Adrenal gland (tissue), 12 donors: ENCODE measurements around the gene SLC9A3. TPM values are rescaled to one million over a fixed set of nuclear protein-coding genes. Genes with fewer than 3 reads are reported as not detected.

Experiments
- DNase-seq, 7 donors: peaks; one replicate each; pipeline ENCODE4 v3.0.0-alpha.2; 2019 to 2020
- H3K27ac ChIP-seq, 5 donors: fragments of 200-600 bp; sonication (generic) in 4 of 5; 1 replicate in 3 of 5; 2 replicates in 2 of 5; pipeline versions ENCODE4 v1.5.1 to v1.8.0; 2016 to 2020; ENCODE audit warnings: mild to moderate bottlenecking in 1 of 5
- H3K27me3 ChIP-seq: fragments of 200-600 bp; 2 replicates; pipeline ENCODE4 v1.8.0; 2021
- H3K36me3 ChIP-seq, 2 donors: fragments of 200-600 bp; replicated peaks in 1 of 2; 1 replicate in 1 of 2; 2 replicates in 1 of 2; pipeline versions ENCODE4 v1.5.1 to v1.8.0; 2018 to 2022
- H3K4me1 ChIP-seq, 2 donors: fragments of 200-600 bp; replicated peaks in 1 of 2; 1 replicate in 1 of 2; 2 replicates in 1 of 2; pipeline versions ENCODE4 v1.5.1 to v1.8.0; 2018 to 2021
- H3K4me3 ChIP-seq, 4 donors: fragments of 200-600 bp; sonication (generic) in 3 of 4; one replicate each; pipeline ENCODE4 v1.5.1; 2016 to 2018
- H3K9me3 ChIP-seq, 3 donors: fragments of 200-600 bp; sonication (generic) in 1 of 3; replicated peaks in 1 of 3; 1 replicate in 2 of 3; 2 replicates in 1 of 3; pipeline versions ENCODE4 v1.5.1 to v1.8.0; 2016 to 2021
- POLR2A ChIP-seq, 2 donors: fragments of 450-650 bp; IDR thresholded peaks; one replicate each; pipeline ENCODE4 v1.6.1; 2017; ENCODE audit warnings: antibody characterized with exemption in 2 of 2, mild to moderate bottlenecking in 2 of 2, moderate library complexity in 1 of 2
- WGBS, 4 donors: extraction: QIAGEN DNeasy Blood & Tissue Kit in 2 of 4; methylation state at CpG; one replicate each; pipeline versions ENCODE4 v1.1.5 to v1.1.7; 2013 to 2017; 5-methylcytosine and 5-hydroxymethylcytosine counted together
- intact Hi-C, 2 donors: fragments of 100-400 bp; cut with DNase I; formaldehyde crosslinking; loops; one replicate each; pipeline versions ENCODE4 v1.14.1 to v1.15.0; 2022 to 2023
- polyA plus RNA-seq, 3 donors: library from polyadenylated mRNA; stranded (reverse); fragments of 200-250 nt in 2 of 3; fragments of 350-450 nt in 1 of 3; fragmentation: Illumina TruSeq in 1 of 3; extraction: RNeasy Lipid Tissue Mini Kit (QIAGEN cat#74804) in 1 of 3; gene quantifications; one replicate each; pipeline ENCODE4 v1.2.3, GENCODE V29; 2013 to 2014
- total RNA-seq, 9 donors: library from RNA; depleted of rRNA in 4 of 9; stranded (reverse); fragments of >200 nt in 4 of 9; fragments of 120-200 nt in 1 of 9; fragmentation: NEBNext Ultra II Directional in 1 of 9; extraction: Animal tissue kit (Norgen Biotek cat#: 25700) in 1 of 9; gene quantifications; one replicate each; pipeline versions ENCODE4 v1.1.0 to v1.2.4, GENCODE V29; 2013 to 2023
- TF ChIP-seq, protein P1 (sequence below), 6 experiments: fragments of 450-650 bp in 4 of 6; fragments of 200-600 bp in 2 of 6; sonication (generic) in 1 of 6; IDR thresholded peaks; 1 replicate in 5 of 6; 2 replicates in 1 of 6; pipeline versions ENCODE4 v1.5.1 to v1.8.0; 2016 to 2021; ENCODE audit warnings: antibody characterized with exemption in 6 of 6, mild to moderate bottlenecking in 2 of 6, moderate library complexity in 1 of 6
- donor health status: healthy with polysubstance abuse.
- donor health status: Bipolar disorder and iron deficiency.
- donor health status: DM: yes; HTN: yes; CAD: no.
- donor health status: DM: no; HTN: no; CAD: no.
- donor health status: DM: no; HTN: no; CAD: no.
- donor health status: DM: yes; HTN: yes; CAD: no.

SLC9A3 gene
- total and polyA plus RNA-seq, 12 donors = 0.83 to 5.5 (median 1.7) TPM

- no peaks in the 10 kb centered on the region for H3K9me3 ChIP-seq
- no peaks in the 10 kb centered on the region for H3K27me3 ChIP-seq
- DNase-seq = peak in 1 of 7 donors; percentile 3
- intact Hi-C loops = no loop called here
- H3K27ac ChIP-seq = no peak overlapping the region
- H3K4me3 ChIP-seq = no peak overlapping the region
- no peak for TF ChIP-seq POLR2A (IDR thresholded peaks at IDR 0.05)
- TF ChIP-seq, protein P1, sequence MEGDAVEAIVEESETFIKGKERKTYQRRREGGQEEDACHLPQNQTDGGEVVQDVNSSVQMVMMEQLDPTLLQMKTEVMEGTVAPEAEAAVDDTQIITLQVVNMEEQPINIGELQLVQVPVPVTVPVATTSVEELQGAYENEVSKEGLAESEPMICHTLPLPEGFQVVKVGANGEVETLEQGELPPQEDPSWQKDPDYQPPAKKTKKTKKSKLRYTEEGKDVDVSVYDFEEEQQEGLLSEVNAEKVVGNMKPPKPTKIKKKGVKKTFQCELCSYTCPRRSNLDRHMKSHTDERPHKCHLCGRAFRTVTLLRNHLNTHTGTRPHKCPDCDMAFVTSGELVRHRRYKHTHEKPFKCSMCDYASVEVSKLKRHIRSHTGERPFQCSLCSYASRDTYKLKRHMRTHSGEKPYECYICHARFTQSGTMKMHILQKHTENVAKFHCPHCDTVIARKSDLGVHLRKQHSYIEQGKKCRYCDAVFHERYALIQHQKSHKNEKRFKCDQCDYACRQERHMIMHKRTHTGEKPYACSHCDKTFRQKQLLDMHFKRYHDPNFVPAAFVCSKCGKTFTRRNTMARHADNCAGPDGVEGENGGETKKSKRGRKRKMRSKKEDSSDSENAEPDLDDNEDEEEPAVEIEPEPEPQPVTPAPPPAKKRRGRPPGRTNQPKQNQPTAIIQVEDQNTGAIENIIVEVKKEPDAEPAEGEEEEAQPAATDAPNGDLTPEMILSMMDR (IDR thresholded peaks at IDR 0.05) = no peak
- peaks cover 0 to 37% of the 10 kb centered on the region in 2 donors for H3K36me3 ChIP-seq
- peaks cover 10 to 23% of the 10 kb centered on the region in 2 donors for H3K4me1 ChIP-seq
- WGBS, 4 donors = 75 to 98% (median 95%) methylated on average over 4 to 5 of the region's 6 CpGs
These were observed 55.8 kb downstream of the SLC9A3 start for GRCh38 chr5:468401-468800.

- peaks cover 0 to 51% of the 10 kb centered on the region in 2 donors for H3K36me3 ChIP-seq
- no peaks in the 10 kb centered on the region for H3K27me3 ChIP-seq
- 90 to 94% (median 92%) methylated on average over 17 to 30 of the region's 30 CpGs for WGBS, 4 donors
- H3K27ac ChIP-seq = no peak overlapping the region
- peaks cover under 1 to 15% of the 10 kb centered on the region in 2 donors for H3K4me1 ChIP-seq
- peak in 1 of 7 donors; percentile 6 for DNase-seq
- H3K9me3 ChIP-seq = no peaks in the 10 kb centered on the region
- intact Hi-C loops = no loop called here
- TF ChIP-seq, protein P1 (IDR thresholded peaks at IDR 0.05) = no peak
- no peak for TF ChIP-seq POLR2A (IDR thresholded peaks at IDR 0.05)
- no peak overlapping the region for H3K4me3 ChIP-seq
These were observed 57.5 kb downstream of the SLC9A3 start for GRCh38 chr5:466661-467310.

- TF ChIP-seq, protein P1 (IDR thresholded peaks at IDR 0.05) = no peak
- no peak for TF ChIP-seq POLR2A (IDR thresholded peaks at IDR 0.05)
- no peaks in the 10 kb centered on the region for H3K9me3 ChIP-seq
- DNase-seq = peak in 1 of 7 donors; percentile 4
- H3K36me3 ChIP-seq = peaks cover 0 to 52% of the 10 kb centered on the region in 2 donors
- no peak overlapping the region for H3K27ac ChIP-seq
- H3K4me1 ChIP-seq = peaks cover 0 to 6% of the 10 kb centered on the region in 2 donors
- intact Hi-C loops = no loop called here
- H3K4me3 ChIP-seq = no peak overlapping the region
- no peaks in the 10 kb centered on the region for H3K27me3 ChIP-seq
- 88 to 96% (median 90%) methylated on average over 16 to 29 of the region's 29 CpGs for WGBS, 4 donors
These were observed 58.5 kb downstream of the SLC9A3 start for GRCh38 chr5:465591-466403.

DNA sequence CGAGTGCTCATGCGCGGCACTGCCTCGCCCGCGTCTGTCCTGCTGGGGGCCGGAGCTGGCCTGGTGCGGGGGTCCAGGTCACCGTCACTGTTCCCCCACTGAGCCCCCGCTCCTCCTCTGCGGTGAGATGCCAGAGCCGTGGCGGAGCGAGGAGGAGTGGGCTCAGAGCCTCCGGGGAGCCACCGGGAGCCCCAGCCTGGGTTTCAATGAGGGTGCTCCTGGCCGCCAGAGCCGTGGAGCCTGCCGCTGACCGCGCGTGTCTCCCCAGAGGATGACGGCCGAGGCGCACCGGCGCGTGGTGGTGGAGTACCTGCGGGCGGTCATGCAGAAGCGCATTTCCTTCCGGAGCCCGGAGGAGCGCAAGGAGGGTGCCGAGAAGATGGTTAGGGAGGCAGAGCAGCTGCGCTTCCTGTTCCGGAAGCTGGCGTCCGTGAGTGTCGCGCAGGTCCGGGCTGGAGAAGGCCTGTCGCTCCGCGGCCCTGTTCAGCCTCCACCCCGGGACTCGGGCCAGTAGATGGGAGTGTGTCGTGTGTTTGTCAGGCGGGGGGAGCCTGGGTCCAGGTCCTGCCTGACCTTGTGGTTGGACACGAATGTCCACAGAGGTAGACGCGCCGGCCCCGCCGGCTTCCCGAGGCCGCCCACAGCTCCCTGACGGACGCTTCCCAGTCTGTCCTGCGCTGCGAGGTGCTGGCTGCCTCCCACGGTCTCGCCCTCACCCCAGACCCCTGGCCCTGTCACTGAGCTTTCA, 59.2 kb downstream of the SLC9A3 start:
- intact Hi-C loops = no loop called here
- no peaks in the 10 kb centered on the region for H3K27me3 ChIP-seq
- H3K4me1 ChIP-seq = no peaks in the 10 kb centered on the region
- H3K36me3 ChIP-seq = peaks cover 0 to 60% of the 10 kb centered on the region in 2 donors
- H3K27ac ChIP-seq = no peak overlapping the region
- H3K4me3 ChIP-seq = no peak overlapping the region
- 94 to 95% (median 95%) methylated on average over 24 to 63 of the region's 63 CpGs for WGBS, 4 donors
- H3K9me3 ChIP-seq = no peaks in the 10 kb centered on the region
- DNase-seq = peak in 3 of 7 donors; percentile 0 to 10 (median 3)
- no peak for TF ChIP-seq POLR2A (IDR thresholded peaks at IDR 0.05)
- TF ChIP-seq, protein P1 (IDR thresholded peaks at IDR 0.05) = no peak
